ENCODE results near the gene PRDM16. TPM values are rescaled to one million over a fixed set of nuclear protein-coding genes. Genes with fewer than 3 reads are reported as not detected.

The PRDM16 gene
- total and polyA plus RNA-seq, 2 of the 8 experiments (the other 6 are each of a cell fraction or from before 2014, with no cell fraction given): 0.39 to 0.43 TPM

DNA sequence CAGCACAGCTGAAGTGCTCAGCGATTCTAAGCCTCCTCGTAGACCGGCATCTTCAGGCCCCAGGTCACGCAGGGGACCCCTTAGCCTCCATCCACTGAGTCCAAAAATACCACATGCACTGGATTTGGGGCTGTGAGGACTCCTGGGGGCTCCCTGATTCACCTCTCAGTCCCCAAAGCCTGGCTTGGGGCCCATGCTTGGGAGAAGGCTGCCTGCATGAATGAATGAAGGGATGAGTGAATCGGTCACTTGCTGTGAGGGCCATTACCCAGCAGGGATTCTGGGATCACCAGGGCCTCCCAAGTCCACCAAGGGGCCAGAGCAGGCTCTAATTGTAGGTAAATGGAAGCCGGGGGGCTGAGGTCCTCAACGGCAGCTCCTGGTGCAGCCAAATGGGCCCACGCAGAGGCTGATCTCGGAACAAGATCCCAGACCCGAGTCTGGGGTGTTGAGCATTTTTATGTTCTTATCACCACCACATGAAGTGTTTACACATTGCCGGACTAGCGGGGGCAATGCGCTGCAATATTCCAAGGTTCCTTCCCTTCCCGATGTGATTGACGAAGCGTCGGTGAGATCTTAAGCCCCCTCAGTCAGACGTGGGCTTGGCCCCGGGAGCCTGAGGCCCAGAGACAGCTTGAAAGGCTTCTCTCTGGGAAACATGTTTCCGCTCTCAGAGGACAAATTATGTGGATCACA, 371.9 kb downstream of the PRDM16 start (continued):
- TF ChIP-seq, protein P1, sequence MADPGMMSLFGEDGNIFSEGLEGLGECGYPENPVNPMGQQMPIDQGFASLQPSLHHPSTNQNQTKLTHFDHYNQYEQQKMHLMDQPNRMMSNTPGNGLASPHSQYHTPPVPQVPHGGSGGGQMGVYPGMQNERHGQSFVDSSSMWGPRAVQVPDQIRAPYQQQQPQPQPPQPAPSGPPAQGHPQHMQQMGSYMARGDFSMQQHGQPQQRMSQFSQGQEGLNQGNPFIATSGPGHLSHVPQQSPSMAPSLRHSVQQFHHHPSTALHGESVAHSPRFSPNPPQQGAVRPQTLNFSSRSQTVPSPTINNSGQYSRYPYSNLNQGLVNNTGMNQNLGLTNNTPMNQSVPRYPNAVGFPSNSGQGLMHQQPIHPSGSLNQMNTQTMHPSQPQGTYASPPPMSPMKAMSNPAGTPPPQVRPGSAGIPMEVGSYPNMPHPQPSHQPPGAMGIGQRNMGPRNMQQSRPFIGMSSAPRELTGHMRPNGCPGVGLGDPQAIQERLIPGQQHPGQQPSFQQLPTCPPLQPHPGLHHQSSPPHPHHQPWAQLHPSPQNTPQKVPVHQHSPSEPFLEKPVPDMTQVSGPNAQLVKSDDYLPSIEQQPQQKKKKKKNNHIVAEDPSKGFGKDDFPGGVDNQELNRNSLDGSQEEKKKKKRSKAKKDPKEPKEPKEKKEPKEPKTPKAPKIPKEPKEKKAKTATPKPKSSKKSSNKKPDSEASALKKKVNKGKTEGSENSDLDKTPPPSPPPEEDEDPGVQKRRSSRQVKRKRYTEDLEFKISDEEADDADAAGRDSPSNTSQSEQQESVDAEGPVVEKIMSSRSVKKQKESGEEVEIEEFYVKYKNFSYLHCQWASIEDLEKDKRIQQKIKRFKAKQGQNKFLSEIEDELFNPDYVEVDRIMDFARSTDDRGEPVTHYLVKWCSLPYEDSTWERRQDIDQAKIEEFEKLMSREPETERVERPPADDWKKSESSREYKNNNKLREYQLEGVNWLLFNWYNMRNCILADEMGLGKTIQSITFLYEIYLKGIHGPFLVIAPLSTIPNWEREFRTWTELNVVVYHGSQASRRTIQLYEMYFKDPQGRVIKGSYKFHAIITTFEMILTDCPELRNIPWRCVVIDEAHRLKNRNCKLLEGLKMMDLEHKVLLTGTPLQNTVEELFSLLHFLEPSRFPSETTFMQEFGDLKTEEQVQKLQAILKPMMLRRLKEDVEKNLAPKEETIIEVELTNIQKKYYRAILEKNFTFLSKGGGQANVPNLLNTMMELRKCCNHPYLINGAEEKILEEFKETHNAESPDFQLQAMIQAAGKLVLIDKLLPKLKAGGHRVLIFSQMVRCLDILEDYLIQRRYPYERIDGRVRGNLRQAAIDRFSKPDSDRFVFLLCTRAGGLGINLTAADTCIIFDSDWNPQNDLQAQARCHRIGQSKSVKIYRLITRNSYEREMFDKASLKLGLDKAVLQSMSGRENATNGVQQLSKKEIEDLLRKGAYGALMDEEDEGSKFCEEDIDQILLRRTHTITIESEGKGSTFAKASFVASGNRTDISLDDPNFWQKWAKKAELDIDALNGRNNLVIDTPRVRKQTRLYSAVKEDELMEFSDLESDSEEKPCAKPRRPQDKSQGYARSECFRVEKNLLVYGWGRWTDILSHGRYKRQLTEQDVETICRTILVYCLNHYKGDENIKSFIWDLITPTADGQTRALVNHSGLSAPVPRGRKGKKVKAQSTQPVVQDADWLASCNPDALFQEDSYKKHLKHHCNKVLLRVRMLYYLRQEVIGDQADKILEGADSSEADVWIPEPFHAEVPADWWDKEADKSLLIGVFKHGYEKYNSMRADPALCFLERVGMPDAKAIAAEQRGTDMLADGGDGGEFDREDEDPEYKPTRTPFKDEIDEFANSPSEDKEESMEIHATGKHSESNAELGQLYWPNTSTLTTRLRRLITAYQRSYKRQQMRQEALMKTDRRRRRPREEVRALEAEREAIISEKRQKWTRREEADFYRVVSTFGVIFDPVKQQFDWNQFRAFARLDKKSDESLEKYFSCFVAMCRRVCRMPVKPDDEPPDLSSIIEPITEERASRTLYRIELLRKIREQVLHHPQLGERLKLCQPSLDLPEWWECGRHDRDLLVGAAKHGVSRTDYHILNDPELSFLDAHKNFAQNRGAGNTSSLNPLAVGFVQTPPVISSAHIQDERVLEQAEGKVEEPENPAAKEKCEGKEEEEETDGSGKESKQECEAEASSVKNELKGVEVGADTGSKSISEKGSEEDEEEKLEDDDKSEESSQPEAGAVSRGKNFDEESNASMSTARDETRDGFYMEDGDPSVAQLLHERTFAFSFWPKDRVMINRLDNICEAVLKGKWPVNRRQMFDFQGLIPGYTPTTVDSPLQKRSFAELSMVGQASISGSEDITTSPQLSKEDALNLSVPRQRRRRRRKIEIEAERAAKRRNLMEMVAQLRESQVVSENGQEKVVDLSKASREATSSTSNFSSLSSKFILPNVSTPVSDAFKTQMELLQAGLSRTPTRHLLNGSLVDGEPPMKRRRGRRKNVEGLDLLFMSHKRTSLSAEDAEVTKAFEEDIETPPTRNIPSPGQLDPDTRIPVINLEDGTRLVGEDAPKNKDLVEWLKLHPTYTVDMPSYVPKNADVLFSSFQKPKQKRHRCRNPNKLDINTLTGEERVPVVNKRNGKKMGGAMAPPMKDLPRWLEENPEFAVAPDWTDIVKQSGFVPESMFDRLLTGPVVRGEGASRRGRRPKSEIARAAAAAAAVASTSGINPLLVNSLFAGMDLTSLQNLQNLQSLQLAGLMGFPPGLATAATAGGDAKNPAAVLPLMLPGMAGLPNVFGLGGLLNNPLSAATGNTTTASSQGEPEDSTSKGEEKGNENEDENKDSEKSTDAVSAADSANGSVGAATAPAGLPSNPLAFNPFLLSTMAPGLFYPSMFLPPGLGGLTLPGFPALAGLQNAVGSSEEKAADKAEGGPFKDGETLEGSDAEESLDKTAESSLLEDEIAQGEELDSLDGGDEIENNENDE (IDR thresholded peaks at IDR 0.05; ENCODE audit: insufficient replicate concordance, low read length): no peak
- no peak for TF ChIP-seq CBX8 (IDR thresholded peaks at IDR 0.05; ENCODE audit: borderline replicate concordance, low read depth, low read length)
- no peak for TF ChIP-seq RAD21 (IDR thresholded peaks at IDR 0.05 in 1 of 2, conservative IDR thresholded peaks at IDR 0.05 in 1 of 2; ENCODE audit: low read depth in 2 of 2, low read length in 2 of 2)

Measured in H1 (cell line).